PC-9 (cell line): ENCODE data around the gene CYB5B. TPM values are rescaled to one million over a fixed set of nuclear protein-coding genes. Genes with fewer than 3 reads are reported as not detected.

Source experiments
- BruUV-seq: library from RNA; stranded (reverse); fragments of 400-500 nt; replicated peaks from 2 replicates; lab custom pipeline; 2021; lab: Mats Ljungman, UMichigan
- CTCF ChIA-PET: fragments of 300-600 bp; sonication (Branson Sonifier 250); formaldehyde crosslinking; loops from one replicate; lab custom pipeline; 2022; ENCODE audit warnings: antibody characterized with exemption; lab: Charles Lee
- POLR2A ChIA-PET: fragments of 300-600 bp; sonication (Branson Sonifier 250); formaldehyde crosslinking; loops from one replicate; lab custom pipeline; 2022; ENCODE audit warnings: antibody characterized with exemption; ENCODE audit not compliant: unreplicated experiment; lab: Charles Lee
- DNase-seq, 2 experiments: peaks; one replicate each; pipeline versions ENCODE4 v3.0.0 to v3.0.0-alpha.2; 2015 to 2022; ENCODE audit warnings: mixed read lengths in 1 of 2
- H2AFZ ChIP-seq: fragments of 200-600 bp; sonication (generic); 2 replicates; pipeline ENCODE4 v1.8.1; 2017; ENCODE audit warnings: antibody characterized with exemption
- H3F3A ChIP-seq: fragments of 200-600 bp; sonication (generic); 2 replicates; pipeline ENCODE4 v1.8.1; 2017; ENCODE audit warnings: antibody characterized with exemption, mild to moderate bottlenecking, low read depth; ENCODE audit not compliant: insufficient read depth
- H3K27ac ChIP-seq: fragments of 200-600 bp; sonication (generic); 2 replicates; pipeline ENCODE4 v1.6.1; 2016; ENCODE audit warnings: mixed run types
- H3K27me3 ChIP-seq: fragments of 200-600 bp; sonication (generic); 2 replicates; pipeline ENCODE4 v1.6.1; 2016; ENCODE audit warnings: low read depth, mixed run types; ENCODE audit not compliant: insufficient read depth
- H3K36me3 ChIP-seq: fragments of 200-600 bp; sonication (generic); 2 replicates; pipeline ENCODE4 v1.6.1; 2016; ENCODE audit warnings: low read depth, mixed run types
- H3K4me1 ChIP-seq: fragments of 200-600 bp; sonication (generic); replicated peaks from 2 replicates; pipeline ENCODE4 v1.6.1; 2016; ENCODE audit warnings: mixed run types; ENCODE audit not compliant: insufficient read depth
- H3K4me2 ChIP-seq: fragments of 200-600 bp; sonication (generic); 2 replicates; pipeline ENCODE4 v1.6.1; 2017; ENCODE audit warnings: mixed run types
- H3K4me3 ChIP-seq: fragments of 200-600 bp; sonication (generic); 2 replicates; pipeline ENCODE4 v1.6.1; 2016; ENCODE audit warnings: mixed run types
- H3K79me2 ChIP-seq: fragments of 200-600 bp; sonication (generic); 2 replicates; pipeline ENCODE4 v1.6.1; 2017; ENCODE audit warnings: low read depth, mixed run types
- H3K9me2 ChIP-seq: fragments of 200-600 bp; sonication (generic); 2 replicates; pipeline ENCODE4 v1.8.1; 2017; ENCODE audit warnings: mild to moderate bottlenecking; ENCODE audit not compliant: insufficient read depth
- H3K9me3 ChIP-seq: fragments of 200-600 bp; sonication (generic); 2 replicates; pipeline ENCODE4 v1.8.1; 2016; ENCODE audit warnings: low read depth; ENCODE audit not compliant: insufficient read depth
- H4K20me1 ChIP-seq: fragments of 200-600 bp; sonication (generic); 2 replicates; pipeline ENCODE4 v1.8.1; 2017; ENCODE audit not compliant: insufficient read depth
- EZH2 ChIP-seq: fragments of 200-600 bp; sonication (generic); IDR thresholded peaks from 2 replicates; pipeline ENCODE4 v1.8.0; 2017; ENCODE audit warnings: antibody characterized with exemption, low read depth
- intact Hi-C: fragments of 100-400 bp; cut with micrococcal nuclease; formaldehyde crosslinking; loops from one replicate; pipeline ENCODE4 v1.10.0; 2022; ENCODE audit not compliant: unreplicated experiment
- total RNA-seq: library from RNA; stranded (reverse); gene quantifications from 2 replicates; pipeline ENCODE4 v1.2.3, GENCODE V29; 2021
- TF ChIP-seq, protein P1 (sequence below): fragments of 200-600 bp; sonication (generic); conservative IDR thresholded peaks from 2 replicates; pipeline ENCODE4 v1.6.1; 2017; ENCODE audit warnings: mixed run types, antibody characterized with exemption, mild to moderate bottlenecking, moderate library complexity

Gene CYB5B
- total RNA-seq, 1 experiment from 2014 or later: 29.3 TPM

GRCh38 chr16:69431948-69432468 lies 7.6 kb downstream of the CYB5B start:
- no peak overlapping the region for H2AFZ ChIP-seq
- H3K27ac ChIP-seq: 0 out of 2 replicates have a peak overlapping the region, but pooled peaks have one; percentile 4
- peaks cover 98% of the 10 kb centered on the region for H3K79me2 ChIP-seq
- intact Hi-C loops: no loop called here
- no peaks in the 10 kb centered on the region for H3K9me3 ChIP-seq
- peaks cover 21% of the 10 kb centered on the region; the same call in 1 of the 2 replicates for H4K20me1 ChIP-seq
- peaks cover 55% of the 10 kb centered on the region for H3F3A ChIP-seq
- no peak overlapping the region for H3K4me3 ChIP-seq
- TF ChIP-seq EZH2: no peak
- TF ChIP-seq, protein P1, sequence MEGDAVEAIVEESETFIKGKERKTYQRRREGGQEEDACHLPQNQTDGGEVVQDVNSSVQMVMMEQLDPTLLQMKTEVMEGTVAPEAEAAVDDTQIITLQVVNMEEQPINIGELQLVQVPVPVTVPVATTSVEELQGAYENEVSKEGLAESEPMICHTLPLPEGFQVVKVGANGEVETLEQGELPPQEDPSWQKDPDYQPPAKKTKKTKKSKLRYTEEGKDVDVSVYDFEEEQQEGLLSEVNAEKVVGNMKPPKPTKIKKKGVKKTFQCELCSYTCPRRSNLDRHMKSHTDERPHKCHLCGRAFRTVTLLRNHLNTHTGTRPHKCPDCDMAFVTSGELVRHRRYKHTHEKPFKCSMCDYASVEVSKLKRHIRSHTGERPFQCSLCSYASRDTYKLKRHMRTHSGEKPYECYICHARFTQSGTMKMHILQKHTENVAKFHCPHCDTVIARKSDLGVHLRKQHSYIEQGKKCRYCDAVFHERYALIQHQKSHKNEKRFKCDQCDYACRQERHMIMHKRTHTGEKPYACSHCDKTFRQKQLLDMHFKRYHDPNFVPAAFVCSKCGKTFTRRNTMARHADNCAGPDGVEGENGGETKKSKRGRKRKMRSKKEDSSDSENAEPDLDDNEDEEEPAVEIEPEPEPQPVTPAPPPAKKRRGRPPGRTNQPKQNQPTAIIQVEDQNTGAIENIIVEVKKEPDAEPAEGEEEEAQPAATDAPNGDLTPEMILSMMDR: no peak
- peaks cover 75% of the 10 kb centered on the region for H3K36me3 ChIP-seq
- no TSS peak for BruUV-seq
- ChIA-PET CTCF (no interaction called here), POLR2A (interaction anchor here (0.6 kb wide), 1 partner anchor 133 kb away, joined by 3 read pairs; no protein-coding TSS in a partner anchor)
- H3K4me2 ChIP-seq: no peak overlapping the region
- H3K9me2 ChIP-seq: no peaks in the 10 kb centered on the region
- H3K4me1 ChIP-seq: no peaks in the 10 kb centered on the region
- DNase-seq: no peak
- no peaks in the 10 kb centered on the region for H3K27me3 ChIP-seq

- DNase-seq: no peak
- Histone ChIP-seq H3K9me2 (no peaks in the 10 kb centered on the region), H3K79me2 (peaks cover 98% of the 10 kb centered on the region), H3K4me3 (no peak overlapping the region), H3F3A (peaks cover 55% of the 10 kb centered on the region), H3K9me3 (no peaks in the 10 kb centered on the region), H3K27me3 (no peaks in the 10 kb centered on the region), H3K27ac (no peak overlapping the region), H3K36me3 (peaks cover 64% of the 10 kb centered on the region), H3K4me1 (no peaks in the 10 kb centered on the region), H3K4me2 (no peak overlapping the region), H4K20me1 (peaks cover 35% of the 10 kb centered on the region; the same call in 1 of the 2 replicates), H2AFZ (no peak overlapping the region)
- no TSS peak for BruUV-seq
- POLR2A ChIA-PET: interaction anchor here (0.6 kb wide), 1 partner anchor 30 kb away, joined by 4 read pairs; no protein-coding TSS in a partner anchor
- CTCF ChIA-PET: no interaction called here
- intact Hi-C loops: no loop called here
- TF ChIP-seq, protein P1: no peak
- TF ChIP-seq EZH2: no peak
Measured at GRCh38 chr16:69434066-69434465, 9.6 kb downstream of the CYB5B start.

DNA sequence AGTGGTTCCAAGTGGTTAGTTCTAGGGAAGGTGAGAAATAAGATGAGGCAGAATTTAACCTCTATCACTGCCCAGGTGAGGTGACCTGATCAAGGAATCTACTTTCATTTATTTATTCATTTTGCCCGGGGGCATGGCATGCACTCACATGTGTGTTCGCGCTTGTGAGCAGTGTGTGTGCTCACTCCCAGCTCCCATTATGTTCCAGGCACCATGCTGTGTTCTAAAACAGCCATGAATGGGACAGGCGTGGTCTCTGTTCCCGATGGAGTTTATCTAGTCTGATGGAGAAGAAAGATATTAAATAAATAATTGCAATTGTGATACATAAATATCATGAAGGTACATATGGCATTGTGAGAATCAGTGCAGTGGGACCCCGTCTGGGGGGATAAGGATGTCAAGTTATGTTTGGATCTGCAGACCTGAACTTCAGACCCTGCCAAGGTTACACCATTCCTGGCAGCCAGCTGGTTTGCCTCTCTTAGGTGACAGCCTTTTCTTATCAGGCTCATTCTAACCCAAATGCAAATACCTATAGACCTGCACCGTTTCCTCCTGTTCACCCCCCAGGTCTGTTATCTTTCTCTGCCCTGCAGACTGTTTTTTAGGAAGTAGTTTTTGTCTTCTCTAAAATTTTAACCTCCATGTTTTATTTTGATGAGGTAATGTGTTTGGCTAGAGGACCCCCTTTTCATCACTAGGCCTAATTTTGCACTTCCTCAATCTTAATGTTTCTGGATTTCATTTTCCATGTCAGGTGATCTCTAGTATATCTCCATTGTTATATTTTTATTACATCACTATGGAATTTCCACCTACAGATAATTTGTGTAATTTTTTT lies 11.8 kb downstream of the CYB5B start:
- Histone ChIP-seq H2AFZ (no peak overlapping the region), H3K4me1 (no peaks in the 10 kb centered on the region), H3K36me3 (peaks cover 58% of the 10 kb centered on the region), H3F3A (peaks cover 33% of the 10 kb centered on the region), H3K27me3 (no peaks in the 10 kb centered on the region), H3K9me3 (no peaks in the 10 kb centered on the region), H3K79me2 (peaks cover 98% of the 10 kb centered on the region), H3K9me2 (no peaks in the 10 kb centered on the region), H3K4me2 (no peak overlapping the region), H3K4me3 (no peak overlapping the region), H3K27ac (peak overlapping the region; percentile 3; the same call in 1 of the 2 replicates), H4K20me1 (peaks cover 47% of the 10 kb centered on the region)
- POLR2A ChIA-PET: no interaction called here
- intact Hi-C loops: no loop called here
- CTCF ChIA-PET: no interaction called here
- BruUV-seq: no TSS peak
- TF ChIP-seq, protein P1: no peak
- no peak for TF ChIP-seq EZH2
- no peak for DNase-seq
